Measurements from ENCODE around the gene PKD1.

The PKD1 gene

GRCh38 chr16:2042171-2042985 is 93.3 kb downstream of the PKD1 start:
- no peak for DNase-seq

GRCh38 chr16:2040787-2041522 is 94.7 kb downstream of the PKD1 start:
- no peak for DNase-seq

- no peak for DNase-seq
These were observed 95.5 kb downstream of the PKD1 start for GRCh38 chr16:2040041-2040786.

GRCh38 chr16:2039274-2040031 is 96.2 kb downstream of the PKD1 start:
- no peak for DNase-seq
